ENCODE measurements around the gene SCARB1. TPM values are rescaled to one million over a fixed set of nuclear protein-coding genes. Genes with fewer than 3 reads are reported as not detected.

Gene SCARB1
- total and polyA plus RNA-seq, 2 donors (not counting 1 experiment from before 2014, with no cell fraction given), result 14.7 to 32.5 TPM

DNA sequence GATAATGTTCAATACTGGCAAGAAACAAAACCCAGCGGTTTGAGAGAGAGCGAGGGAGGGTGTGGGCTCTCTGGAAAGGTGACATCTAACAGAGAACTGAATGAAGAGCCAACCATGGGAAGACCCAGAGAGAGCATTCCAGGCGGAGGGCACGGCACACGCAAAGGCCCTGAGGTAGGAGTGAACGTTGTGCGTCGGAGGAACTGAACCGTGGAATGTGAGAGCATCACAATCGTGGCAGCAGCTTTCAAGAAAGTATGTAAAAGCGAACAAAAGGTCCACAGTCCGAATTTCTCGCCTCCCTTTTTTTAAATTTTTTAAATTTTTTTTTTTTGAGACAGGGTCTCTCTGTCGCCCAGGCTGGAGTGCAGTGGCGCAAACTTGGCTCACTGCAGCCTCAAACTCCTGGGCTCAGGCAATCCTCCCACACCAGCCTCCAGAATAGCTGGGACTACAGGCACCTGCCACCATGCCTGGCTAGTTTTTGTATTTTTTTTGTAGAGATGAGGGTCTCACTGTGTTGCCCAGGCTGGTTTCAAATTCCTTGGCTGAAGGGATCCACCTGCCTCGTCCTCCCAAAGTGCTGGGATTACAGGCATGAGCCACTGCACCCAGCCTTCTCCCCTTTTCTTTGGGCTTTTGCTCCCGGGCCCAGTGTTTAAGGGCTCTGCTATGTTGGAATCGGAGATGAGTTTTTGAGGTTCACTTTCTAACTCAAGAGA, 15.3 kb upstream of the SCARB1 start:
- H3K9ac ChIP-seq (ENCODE audit: insufficient read depth, low read length), result no peak overlapping the region
- no peaks in the 10 kb centered on the region for H3K27me3 ChIP-seq (ENCODE audit: control insufficient read depth, insufficient read depth, low read length)
- no peak overlapping the region for H2AFZ ChIP-seq (ENCODE audit: low read length)
- H3K27ac ChIP-seq (ENCODE audit: insufficient read depth, low read length), result no peak overlapping the region
- H3K4me2 ChIP-seq (ENCODE audit: extremely low read depth, insufficient read depth, low read length), result no peak overlapping the region
- no peak overlapping the region for H3K4me3 ChIP-seq (replicated peaks in 1 of 4; ENCODE audit: control extremely low read depth in 1 of 4, insufficient read depth in 1 of 4, low read depth in 3 of 4, low read length in 4 of 4)
- no peaks in the 10 kb centered on the region for H3K9me3 ChIP-seq (ENCODE audit: control insufficient read depth, insufficient read depth, low read depth, low read length)
- H3K36me3 ChIP-seq (ENCODE audit: control insufficient read depth, insufficient read depth, low read length), result no peaks in the 10 kb centered on the region
- H3K79me2 ChIP-seq (ENCODE audit: control insufficient read depth, insufficient read depth, low read length), result no peaks in the 10 kb centered on the region
- DNase-seq (ENCODE audit: low read depth in 2 of 2), result no peak
- H4K20me1 ChIP-seq (ENCODE audit: control insufficient read depth, extremely low read depth, insufficient read depth, low read length), result no peaks in the 10 kb centered on the region
- no peak for TF ChIP-seq EZH2 (IDR thresholded peaks at IDR 0.05; ENCODE audit: low read length, missing control alignments)
- TF ChIP-seq CTCF (conservative IDR thresholded peaks at IDR 0.05 in 1 of 2, IDR thresholded peaks at IDR 0.05 in 1 of 2; ENCODE audit: low read depth in 1 of 2, low read length in 2 of 2), result no peak
- H3K4me1 ChIP-seq (ENCODE audit: control insufficient read depth, extremely low read depth, insufficient read depth, low read length), result no peaks in the 10 kb centered on the region

DNA sequence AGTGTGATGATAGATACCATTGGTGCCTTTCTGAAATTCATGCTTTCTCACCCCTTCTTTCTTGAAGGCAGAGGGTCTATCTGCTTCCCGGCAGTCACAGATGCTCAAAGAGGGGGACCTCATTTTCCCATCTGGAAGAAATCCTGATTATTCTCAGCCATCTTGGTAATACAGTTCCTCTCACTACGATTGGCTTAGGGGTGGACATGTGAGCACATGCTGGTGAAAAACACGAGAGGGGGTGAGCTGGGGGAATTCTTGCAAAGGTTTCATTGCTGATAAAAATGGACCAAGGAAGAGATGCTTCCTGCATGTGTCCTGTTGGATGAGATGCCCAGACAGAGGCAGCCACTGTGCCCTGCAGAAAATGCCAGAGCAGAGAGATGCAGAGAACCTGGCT, 13.8 kb upstream of the SCARB1 start:
- no peaks in the 10 kb centered on the region for H4K20me1 ChIP-seq (ENCODE audit: control insufficient read depth, extremely low read depth, insufficient read depth, low read length)
- DNase-seq (ENCODE audit: low read depth in 2 of 2), result no peak
- no peaks in the 10 kb centered on the region for H3K79me2 ChIP-seq (ENCODE audit: control insufficient read depth, insufficient read depth, low read length)
- TF ChIP-seq EZH2 (IDR thresholded peaks at IDR 0.05; ENCODE audit: low read length, missing control alignments) (no peak), CTCF (conservative IDR thresholded peaks at IDR 0.05 in 1 of 2, IDR thresholded peaks at IDR 0.05 in 1 of 2; ENCODE audit: low read depth in 1 of 2, low read length in 2 of 2) (no peak)
- H3K4me2 ChIP-seq (ENCODE audit: extremely low read depth, insufficient read depth, low read length), result no peak overlapping the region
- H3K27me3 ChIP-seq (ENCODE audit: control insufficient read depth, insufficient read depth, low read length), result no peaks in the 10 kb centered on the region
- H3K9ac ChIP-seq (ENCODE audit: insufficient read depth, low read length), result no peak overlapping the region
- H3K4me1 ChIP-seq (ENCODE audit: control insufficient read depth, extremely low read depth, insufficient read depth, low read length), result no peaks in the 10 kb centered on the region
- H3K4me3 ChIP-seq (replicated peaks in 1 of 4; ENCODE audit: control extremely low read depth in 1 of 4, insufficient read depth in 1 of 4, low read depth in 3 of 4, low read length in 4 of 4), result no peak overlapping the region
- no peaks in the 10 kb centered on the region for H3K9me3 ChIP-seq (ENCODE audit: control insufficient read depth, insufficient read depth, low read depth, low read length)
- no peak overlapping the region for H3K27ac ChIP-seq (ENCODE audit: insufficient read depth, low read length)
- H3K36me3 ChIP-seq (ENCODE audit: control insufficient read depth, insufficient read depth, low read length), result no peaks in the 10 kb centered on the region
- H2AFZ ChIP-seq (ENCODE audit: low read length), result no peak overlapping the region

DNA sequence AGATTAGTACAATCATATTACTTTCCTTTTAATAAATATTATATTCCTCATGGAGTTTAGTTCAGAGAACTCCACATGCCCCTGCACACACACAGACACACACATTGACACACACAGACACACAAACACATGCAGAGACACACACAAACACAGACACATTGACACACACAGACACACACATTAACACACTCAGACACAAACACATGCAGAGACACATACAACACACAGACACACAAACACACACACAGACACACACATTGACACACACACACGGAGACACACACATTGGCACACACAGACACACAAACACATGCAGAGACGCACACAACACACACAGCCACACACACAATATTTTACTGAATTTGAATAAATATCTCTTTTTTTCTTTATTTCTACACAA, 12.5 kb upstream of the SCARB1 start:
- Histone ChIP-seq H3K9ac (ENCODE audit: insufficient read depth, low read length) (no peak overlapping the region), H3K4me2 (ENCODE audit: extremely low read depth, insufficient read depth, low read length) (no peak overlapping the region), H3K4me3 (replicated peaks in 1 of 4; ENCODE audit: control extremely low read depth in 1 of 4, insufficient read depth in 1 of 4, low read depth in 3 of 4, low read length in 4 of 4) (no peak overlapping the region), H2AFZ (ENCODE audit: low read length) (no peak overlapping the region), H3K79me2 (ENCODE audit: control insufficient read depth, insufficient read depth, low read length) (no peaks in the 10 kb centered on the region), H3K36me3 (ENCODE audit: control insufficient read depth, insufficient read depth, low read length) (no peaks in the 10 kb centered on the region), H4K20me1 (ENCODE audit: control insufficient read depth, extremely low read depth, insufficient read depth, low read length) (no peaks in the 10 kb centered on the region), H3K4me1 (ENCODE audit: control insufficient read depth, extremely low read depth, insufficient read depth, low read length) (no peaks in the 10 kb centered on the region), H3K27ac (ENCODE audit: insufficient read depth, low read length) (no peak overlapping the region), H3K9me3 (ENCODE audit: control insufficient read depth, insufficient read depth, low read depth, low read length) (no peaks in the 10 kb centered on the region), H3K27me3 (ENCODE audit: control insufficient read depth, insufficient read depth, low read length) (no peaks in the 10 kb centered on the region)
- no peak for DNase-seq (ENCODE audit: low read depth in 2 of 2)
- no peak for TF ChIP-seq CTCF (conservative IDR thresholded peaks at IDR 0.05 in 1 of 2, IDR thresholded peaks at IDR 0.05 in 1 of 2; ENCODE audit: low read depth in 1 of 2, low read length in 2 of 2)
- TF ChIP-seq EZH2 (IDR thresholded peaks at IDR 0.05; ENCODE audit: low read length, missing control alignments), result no peak
